H9 (cell line): Measurements from ENCODE around the gene RNU7-1. TPM values are rescaled to one million over a fixed set of nuclear protein-coding genes. Genes with fewer than 3 reads are reported as not detected.

Source experiments
- DNase-seq: peaks from one replicate; pipeline ENCODE4 v3.0.0-alpha.2; 2017
- H2AFZ ChIP-seq: one replicate; pipeline ENCODE4 v1.6.1; 2013; ENCODE audit warnings: mild to moderate bottlenecking, low read length, control low read depth, moderate library complexity
- H2AK5ac ChIP-seq: 2 replicates; pipeline ENCODE4 v1.6.1; 2013; ENCODE audit warnings: low read length, control low read depth, mixed read lengths; ENCODE audit not compliant: insufficient read length
- H2BK120ac ChIP-seq: one replicate; pipeline ENCODE4 v1.6.1; 2013; ENCODE audit warnings: low read depth, mild to moderate bottlenecking, low read length, control low read depth, inconsistent platforms; ENCODE audit not compliant: poor library complexity, severe bottlenecking
- H2BK12ac ChIP-seq: 2 replicates; pipeline ENCODE4 v1.6.1; 2013; ENCODE audit warnings: low read length, control low read depth, mixed read lengths, low read depth; ENCODE audit not compliant: insufficient read length
- H2BK15ac ChIP-seq: 2 replicates; pipeline ENCODE4 v1.6.1; 2013; ENCODE audit warnings: low read depth, low read length, control low read depth
- H2BK20ac ChIP-seq: one replicate; pipeline ENCODE4 v1.6.1; 2013; ENCODE audit warnings: low read depth, mild to moderate bottlenecking, low read length, control low read depth, inconsistent platforms; ENCODE audit not compliant: poor library complexity, severe bottlenecking
- H2BK5ac ChIP-seq: 2 replicates; pipeline ENCODE4 v1.6.1; 2013; ENCODE audit warnings: low read length, control low read depth, mixed read lengths; ENCODE audit not compliant: insufficient read length
- H3K14ac ChIP-seq: 2 replicates; pipeline ENCODE4 v1.6.1; 2013; ENCODE audit warnings: low read length, control low read depth; ENCODE audit not compliant: insufficient read depth
- H3K18ac ChIP-seq: 2 replicates; pipeline ENCODE4 v1.6.1; 2013; ENCODE audit warnings: low read depth, mild to moderate bottlenecking, mixed read lengths, low read length, control low read depth; ENCODE audit not compliant: insufficient read length
- H3K23ac ChIP-seq: 2 replicates; pipeline ENCODE4 v1.6.1; 2013; ENCODE audit warnings: low read length, control low read depth, mixed read lengths, low read depth; ENCODE audit not compliant: insufficient read length
- H3K23me2 ChIP-seq: 2 replicates; pipeline ENCODE4 v1.6.1; 2013; ENCODE audit warnings: low read depth, mild to moderate bottlenecking, mixed read lengths, low read length, control low read depth; ENCODE audit not compliant: insufficient read length, poor library complexity, severe bottlenecking
- H3K27ac ChIP-seq: 2 replicates; pipeline ENCODE4 v1.5.1; 2013; ENCODE audit warnings: low read length, control low read depth, mixed read lengths, low read depth; ENCODE audit not compliant: insufficient read length
- H3K27me3 ChIP-seq: 2 replicates; pipeline ENCODE4 v1.6.1; 2013; ENCODE audit warnings: low read length, control low read depth, inconsistent platforms; ENCODE audit not compliant: insufficient read depth
- H3K4ac ChIP-seq: 2 replicates; pipeline ENCODE4 v1.6.1; 2013; ENCODE audit warnings: low read depth, mild to moderate bottlenecking, control low read depth, inconsistent platforms, low read length, moderate library complexity
- H3K4me1 ChIP-seq: 2 replicates; pipeline ENCODE4 v1.6.1; 2013; ENCODE audit warnings: low read length, control low read depth, inconsistent platforms; ENCODE audit not compliant: insufficient read depth
- H3K4me2 ChIP-seq: 2 replicates; pipeline ENCODE4 v1.6.1; 2013; ENCODE audit warnings: low read length, control low read depth, mixed read lengths; ENCODE audit not compliant: insufficient read length, insufficient read depth
- H3K56ac ChIP-seq: 2 replicates; pipeline ENCODE4 v1.6.1; 2013; ENCODE audit warnings: low read depth, mild to moderate bottlenecking, mixed read lengths, low read length, control low read depth; ENCODE audit not compliant: insufficient read length
- H3K79me1 ChIP-seq: 2 replicates; pipeline ENCODE4 v1.6.1; 2013; ENCODE audit warnings: low read depth, mild to moderate bottlenecking, moderate library complexity, low read length, control low read depth, inconsistent platforms; ENCODE audit not compliant: insufficient read depth, poor library complexity, severe bottlenecking
- H3K79me2 ChIP-seq: 2 replicates; pipeline ENCODE4 v1.6.1; 2013; ENCODE audit warnings: low read length, control low read depth, inconsistent platforms; ENCODE audit not compliant: insufficient read depth
- H3K9ac ChIP-seq: 2 replicates; pipeline ENCODE4 v1.6.1; 2013; ENCODE audit warnings: low read length, control low read depth, mixed read lengths; ENCODE audit not compliant: insufficient read length; ENCODE audit errors: extremely low read depth
- H3K9me3 ChIP-seq: one replicate; pipeline ENCODE4 v1.6.1; 2013; ENCODE audit warnings: low read depth, low read length, inconsistent platforms; ENCODE audit not compliant: control insufficient read depth
- H3T11ph ChIP-seq: one replicate; pipeline ENCODE4 v1.6.1; 2013; ENCODE audit warnings: mild to moderate bottlenecking, low read length, control low read depth, inconsistent platforms
- H4K20me1 ChIP-seq: one replicate; pipeline ENCODE4 v1.6.1; 2013; ENCODE audit not compliant: control insufficient read depth, insufficient read length, insufficient read depth
- H4K5ac ChIP-seq: 2 replicates; pipeline ENCODE4 v1.6.1; 2013; ENCODE audit warnings: low read depth, mild to moderate bottlenecking, mixed read lengths, low read length, control low read depth; ENCODE audit not compliant: insufficient read length
- H4K8ac ChIP-seq: replicated peaks from 2 replicates; pipeline ENCODE4 v1.6.1; 2013; ENCODE audit warnings: low read length, control low read depth, mixed read lengths, low read depth; ENCODE audit not compliant: insufficient read length
- H4K91ac ChIP-seq: 2 replicates; pipeline ENCODE4 v1.6.1; 2013; ENCODE audit warnings: low read depth, mild to moderate bottlenecking, moderate library complexity, mixed read lengths, low read length, control low read depth; ENCODE audit not compliant: insufficient read length
- H3K27ac Mint-ChIP-seq, 3 experiments: 2 replicates in 2 of 3; 3 replicates in 1 of 3; pipeline ENCODE4 v1.8.0; 2020 to 2021; ENCODE audit warnings: mixed read lengths in 3 of 3, mild to moderate bottlenecking in 1 of 3, moderate library complexity in 1 of 3
- H3K27me3 Mint-ChIP-seq: 2 replicates; pipeline ENCODE4 v1.8.0; 2021; ENCODE audit warnings: low read depth, mild to moderate bottlenecking, moderate library complexity, mixed read lengths
- H3K36me3 Mint-ChIP-seq, 3 experiments: 2 replicates in 2 of 3; 3 replicates in 1 of 3; pipeline ENCODE4 v1.8.0; 2020 to 2021; ENCODE audit warnings: low read depth in 3 of 3, mixed read lengths in 3 of 3; ENCODE audit not compliant: insufficient read depth in 1 of 3
- H3K4me1 Mint-ChIP-seq, 2 experiments: 2 replicates each; pipeline ENCODE4 v1.8.0; 2020; ENCODE audit warnings: mixed read lengths in 2 of 2
- H3K4me3 Mint-ChIP-seq, 2 experiments: 2 replicates in 1 of 2; 3 replicates in 1 of 2; pipeline ENCODE4 v1.8.0; 2020 to 2021; ENCODE audit warnings: mild to moderate bottlenecking in 2 of 2, mixed read lengths in 2 of 2, moderate library complexity in 1 of 2
- H3K9me3 Mint-ChIP-seq, 2 experiments: 2 replicates in 1 of 2; 3 replicates in 1 of 2; pipeline ENCODE4 v1.8.0; 2020; ENCODE audit warnings: mild to moderate bottlenecking in 2 of 2, mixed read lengths in 2 of 2, moderate library complexity in 1 of 2
- WGBS: extraction: QIAGEN DNeasy Blood & Tissue Kit; methylation state at CpG from one replicate; pipeline ENCODE4 v1.1.7; 2013; ENCODE audit warnings: missing lambda C conversion rate, low lambda C conversion rate, mixed read lengths; ENCODE audit not compliant: insufficient read length; ENCODE audit errors: extremely low coverage; 5-methylcytosine and 5-hydroxymethylcytosine counted together
- total RNA-seq: library from RNA; stranded (reverse); gene quantifications from 2 replicates; pipeline ENCODE4 v1.2.1, GENCODE V29; 2021
- TF ChIP-seq, protein P1 (sequence below): fragments of 200-600 bp; sonication (generic); conservative IDR thresholded peaks from 3 replicates; pipeline ENCODE4 v1.8.0; 2021; ENCODE audit warnings: antibody characterized with exemption, mild to moderate bottlenecking

RNU7-1 gene
- total RNA-seq, 1 experiment from 2014 or later = not detected

DNA sequence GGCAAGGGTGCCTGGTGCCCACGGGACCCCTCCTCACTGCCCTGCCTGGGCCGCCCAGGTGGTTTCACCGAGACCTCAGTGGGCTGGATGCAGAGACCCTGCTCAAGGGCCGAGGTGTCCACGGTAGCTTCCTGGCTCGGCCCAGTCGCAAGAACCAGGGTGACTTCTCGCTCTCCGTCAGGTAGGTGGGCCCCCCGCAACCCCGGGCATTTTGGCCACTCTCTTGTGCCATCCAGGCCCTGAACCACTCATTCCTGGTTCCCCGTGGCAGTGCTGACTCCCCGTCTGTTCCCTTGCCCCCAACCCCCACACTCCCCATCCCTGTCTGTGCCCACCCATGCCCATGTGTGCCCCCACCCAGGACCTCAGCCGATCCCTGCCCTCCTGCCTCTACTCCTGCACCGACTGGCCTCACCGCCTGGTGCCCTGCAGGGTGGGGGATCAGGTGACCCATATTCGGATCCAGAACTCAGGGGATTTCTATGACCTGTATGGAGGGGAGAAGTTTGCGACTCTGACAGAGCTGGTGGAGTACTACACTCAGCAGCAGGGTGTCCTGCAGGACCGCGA, 8.0 kb downstream of the RNU7-1 start:
- H2AK5ac ChIP-seq = no peak overlapping the region
- no peak overlapping the region for H3K4me3 Mint-ChIP-seq
- no peak overlapping the region for H3K4ac ChIP-seq
- H3T11ph ChIP-seq = no peak overlapping the region
- DNase-seq = no peak
- WGBS = no CpG with 5 or more reads among the region's 20 CpGs
- H2BK20ac ChIP-seq = no peak overlapping the region
- H3K9ac ChIP-seq = no peak overlapping the region
- H3K4me2 ChIP-seq = no peak overlapping the region
- H3K9me3 ChIP-seq = no peaks in the 10 kb centered on the region
- no peak overlapping the region for H2BK15ac ChIP-seq
- H3K27me3 ChIP-seq = no peaks in the 10 kb centered on the region
- H2AFZ ChIP-seq = no peak overlapping the region
- no peak overlapping the region for H3K18ac ChIP-seq
- no peak overlapping the region for H3K27ac Mint-ChIP-seq
- no peak overlapping the region for H2BK5ac ChIP-seq
- no peaks in the 10 kb centered on the region for H3K9me3 Mint-ChIP-seq
- H3K4me1 Mint-ChIP-seq = peaks cover 21 to 31% of the 10 kb centered on the region in 2 experiments
- H3K14ac ChIP-seq = no peak overlapping the region; the same call in 1 of the 2 replicates
- peaks cover 2% of the 10 kb centered on the region; the same call in 1 of the 2 replicates for H3K4me1 ChIP-seq
- H2BK12ac ChIP-seq = no peak overlapping the region
- no peak overlapping the region for H4K8ac ChIP-seq
- H3K56ac ChIP-seq = no peak overlapping the region
- no peak overlapping the region for H4K5ac ChIP-seq
- peaks cover 4% of the 10 kb centered on the region for H3K23me2 ChIP-seq
- TF ChIP-seq, protein P1, sequence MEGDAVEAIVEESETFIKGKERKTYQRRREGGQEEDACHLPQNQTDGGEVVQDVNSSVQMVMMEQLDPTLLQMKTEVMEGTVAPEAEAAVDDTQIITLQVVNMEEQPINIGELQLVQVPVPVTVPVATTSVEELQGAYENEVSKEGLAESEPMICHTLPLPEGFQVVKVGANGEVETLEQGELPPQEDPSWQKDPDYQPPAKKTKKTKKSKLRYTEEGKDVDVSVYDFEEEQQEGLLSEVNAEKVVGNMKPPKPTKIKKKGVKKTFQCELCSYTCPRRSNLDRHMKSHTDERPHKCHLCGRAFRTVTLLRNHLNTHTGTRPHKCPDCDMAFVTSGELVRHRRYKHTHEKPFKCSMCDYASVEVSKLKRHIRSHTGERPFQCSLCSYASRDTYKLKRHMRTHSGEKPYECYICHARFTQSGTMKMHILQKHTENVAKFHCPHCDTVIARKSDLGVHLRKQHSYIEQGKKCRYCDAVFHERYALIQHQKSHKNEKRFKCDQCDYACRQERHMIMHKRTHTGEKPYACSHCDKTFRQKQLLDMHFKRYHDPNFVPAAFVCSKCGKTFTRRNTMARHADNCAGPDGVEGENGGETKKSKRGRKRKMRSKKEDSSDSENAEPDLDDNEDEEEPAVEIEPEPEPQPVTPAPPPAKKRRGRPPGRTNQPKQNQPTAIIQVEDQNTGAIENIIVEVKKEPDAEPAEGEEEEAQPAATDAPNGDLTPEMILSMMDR = no peak
- H3K27ac ChIP-seq = no peak overlapping the region
- H3K79me1 ChIP-seq = no peaks in the 10 kb centered on the region
- peaks cover 2% of the 10 kb centered on the region for H4K20me1 ChIP-seq
- H3K36me3 Mint-ChIP-seq = peaks cover 0 to 7% (median 3%) of the 10 kb centered on the region in 3 experiments; a peak in 3 of 7 replicates
- H3K27me3 Mint-ChIP-seq = no peaks in the 10 kb centered on the region; the same call in 1 of the 2 replicates
- no peak overlapping the region for H3K23ac ChIP-seq
- H3K79me2 ChIP-seq = no peaks in the 10 kb centered on the region
- no peak overlapping the region for H2BK120ac ChIP-seq
- no peak overlapping the region for H4K91ac ChIP-seq
